Breast epithelium (tissue), 4 donors: Measurements from ENCODE around the gene TBL3. TPM values are rescaled to one million over a fixed set of nuclear protein-coding genes. Genes with fewer than 3 reads are reported as not detected.

Experiments used
- DNase-seq, 2 donors: peaks; one replicate each; pipeline ENCODE4 v3.0.0-alpha.2; 2019; ENCODE audit warnings: low spot score in 2 of 2
- H3K27ac ChIP-seq, 2 donors: fragments of 200-600 bp; sonication (generic) in 1 of 2; one replicate each; pipeline ENCODE4 v1.5.1; 2016 to 2019; ENCODE audit warnings: mild to moderate bottlenecking in 1 of 2
- H3K27me3 ChIP-seq, 2 donors: fragments of 200-600 bp; sonication (generic) in 1 of 2; one replicate each; pipeline versions ENCODE4 v1.5.1 to v1.6.0; 2017 to 2019; ENCODE audit warnings: control low read depth in 1 of 2, mild to moderate bottlenecking in 1 of 2
- H3K36me3 ChIP-seq: fragments of 200-600 bp; one replicate; pipeline ENCODE4 v1.5.1; 2019
- H3K4me1 ChIP-seq, 2 donors: fragments of 200-600 bp; sonication (generic); one replicate each; pipeline ENCODE4 v1.5.1; 2016 to 2019; ENCODE audit warnings: control low read depth in 1 of 2
- H3K4me3 ChIP-seq, 3 donors: fragments of 200-600 bp; sonication (generic); 1 replicate in 2 of 3; 2 replicates in 1 of 3; pipeline ENCODE4 v1.5.1; 2016 to 2019; ENCODE audit warnings: mild to moderate bottlenecking in 3 of 3, moderate library complexity in 2 of 3
- H3K9me3 ChIP-seq, 2 donors: fragments of 200-600 bp; sonication (generic) in 1 of 2; one replicate each; pipeline ENCODE4 v1.5.1; 2016 to 2019; ENCODE audit warnings: control low read depth in 1 of 2
- POLR2A ChIP-seq: fragments of 450-650 bp; IDR thresholded peaks from one replicate; pipeline ENCODE4 v1.6.1; 2016; ENCODE audit warnings: antibody characterized with exemption, mild to moderate bottlenecking, moderate library complexity
- POLR2AphosphoS5 ChIP-seq, 3 donors: sonication (generic); formaldehyde crosslinking; IDR thresholded peaks; one replicate each; pipeline ENCODE4 v1.6.1; 2017; ENCODE audit warnings: antibody characterized with exemption in 3 of 3
- intact Hi-C: fragments of 100-400 bp; cut with DNase I; formaldehyde crosslinking; loops from one replicate; pipeline ENCODE4 v1.15.1; 2023; ENCODE audit warnings: low total_unique reads
- total RNA-seq, 3 donors: library from RNA; depleted of rRNA; stranded (reverse); fragments of >200 nt; gene quantifications; one replicate each; pipeline ENCODE4 v1.1.0, GENCODE V29; 2016
- TF ChIP-seq, protein P1 (sequence below), 3 donors: fragments of 450-650 bp; IDR thresholded peaks; one replicate each; pipeline ENCODE4 v1.5.1; 2016 to 2017; ENCODE audit warnings: antibody characterized with exemption in 3 of 3, mild to moderate bottlenecking in 3 of 3, moderate library complexity in 3 of 3

TBL3 gene
- total RNA-seq, 3 donors from 2014 or later = 32.9 to 42.3 (median 33.1) TPM

DNA sequence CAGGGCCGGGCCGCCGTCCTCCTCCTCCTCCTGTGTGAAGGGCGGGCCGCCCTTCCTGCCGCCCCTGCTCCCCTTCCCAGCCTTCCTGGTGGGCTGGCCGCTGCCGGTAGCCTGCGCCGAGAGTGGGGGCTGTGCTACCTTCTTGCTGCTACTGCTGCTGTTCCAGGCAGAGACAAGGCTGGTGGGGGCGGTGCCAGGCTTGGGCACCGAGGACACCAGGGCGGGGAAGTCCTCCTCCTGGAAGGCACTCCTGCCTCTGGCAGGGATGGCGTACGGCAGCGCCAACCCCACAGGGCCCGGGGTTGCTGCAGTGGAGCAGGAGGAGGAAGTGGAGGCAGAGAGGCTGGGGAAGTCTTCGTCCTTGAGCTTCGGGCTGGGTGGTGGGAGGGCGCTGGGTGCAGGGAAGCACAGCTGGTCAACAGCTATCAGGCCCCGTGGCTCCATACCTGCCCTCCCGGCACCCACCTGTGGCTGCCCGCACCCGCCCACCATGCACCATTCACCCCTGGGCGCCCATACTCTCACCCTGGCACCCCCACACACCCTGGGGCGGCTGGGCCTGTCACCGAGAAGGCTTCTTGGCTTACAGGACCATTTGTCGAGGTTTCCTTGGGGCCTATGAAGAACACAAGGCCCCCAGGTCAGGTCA lies 28.1 kb downstream of the TBL3 start:
- H3K27me3 ChIP-seq = no peaks in the 10 kb centered on the region
- intact Hi-C loops = no loop called here
- H3K4me3 ChIP-seq = no peak overlapping the region
- no peak for DNase-seq
- no peak overlapping the region for H3K27ac ChIP-seq
- H3K9me3 ChIP-seq = no peaks in the 10 kb centered on the region
- TF ChIP-seq POLR2AphosphoS5 (IDR thresholded peaks at IDR 0.05) = no peak
- TF ChIP-seq POLR2A = no peak
- TF ChIP-seq, protein P1, sequence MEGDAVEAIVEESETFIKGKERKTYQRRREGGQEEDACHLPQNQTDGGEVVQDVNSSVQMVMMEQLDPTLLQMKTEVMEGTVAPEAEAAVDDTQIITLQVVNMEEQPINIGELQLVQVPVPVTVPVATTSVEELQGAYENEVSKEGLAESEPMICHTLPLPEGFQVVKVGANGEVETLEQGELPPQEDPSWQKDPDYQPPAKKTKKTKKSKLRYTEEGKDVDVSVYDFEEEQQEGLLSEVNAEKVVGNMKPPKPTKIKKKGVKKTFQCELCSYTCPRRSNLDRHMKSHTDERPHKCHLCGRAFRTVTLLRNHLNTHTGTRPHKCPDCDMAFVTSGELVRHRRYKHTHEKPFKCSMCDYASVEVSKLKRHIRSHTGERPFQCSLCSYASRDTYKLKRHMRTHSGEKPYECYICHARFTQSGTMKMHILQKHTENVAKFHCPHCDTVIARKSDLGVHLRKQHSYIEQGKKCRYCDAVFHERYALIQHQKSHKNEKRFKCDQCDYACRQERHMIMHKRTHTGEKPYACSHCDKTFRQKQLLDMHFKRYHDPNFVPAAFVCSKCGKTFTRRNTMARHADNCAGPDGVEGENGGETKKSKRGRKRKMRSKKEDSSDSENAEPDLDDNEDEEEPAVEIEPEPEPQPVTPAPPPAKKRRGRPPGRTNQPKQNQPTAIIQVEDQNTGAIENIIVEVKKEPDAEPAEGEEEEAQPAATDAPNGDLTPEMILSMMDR (IDR thresholded peaks at IDR 0.05) = no peak
- H3K36me3 ChIP-seq = peaks cover 12% of the 10 kb centered on the region
- peaks cover 4 to 7% of the 10 kb centered on the region in 2 donors for H3K4me1 ChIP-seq

DNA sequence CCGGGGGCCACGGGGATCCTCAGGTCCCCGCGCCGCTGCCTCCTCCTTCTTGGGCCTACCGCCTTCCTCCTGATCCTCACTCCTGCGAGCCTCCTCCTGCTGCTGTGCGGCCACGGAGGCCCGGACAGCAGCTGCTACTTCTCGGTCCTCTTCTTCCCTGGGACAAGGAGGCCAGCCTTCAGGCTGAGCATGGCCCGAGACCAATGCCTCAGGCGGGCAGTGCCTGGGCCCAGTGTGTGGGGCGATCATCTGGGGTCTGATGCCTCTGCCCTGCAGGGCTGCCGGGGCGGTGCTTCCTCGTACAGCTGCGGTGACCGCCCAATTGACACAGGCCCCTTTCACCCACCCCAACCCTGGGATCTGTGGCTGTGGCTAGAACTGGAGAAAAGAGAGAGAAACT lies 29.2 kb downstream of the TBL3 start:
- intact Hi-C loops = no loop called here
- Histone ChIP-seq H3K36me3 (peaks cover 12% of the 10 kb centered on the region), H3K27ac (no peak overlapping the region), H3K4me3 (no peak overlapping the region), H3K9me3 (no peaks in the 10 kb centered on the region), H3K4me1 (peaks cover 4 to 16% of the 10 kb centered on the region in 2 donors), H3K27me3 (no peaks in the 10 kb centered on the region)
- no peak for TF ChIP-seq POLR2AphosphoS5 (IDR thresholded peaks at IDR 0.05)
- TF ChIP-seq, protein P1 (IDR thresholded peaks at IDR 0.05) = no peak
- TF ChIP-seq POLR2A = no peak
- DNase-seq = no peak

DNA sequence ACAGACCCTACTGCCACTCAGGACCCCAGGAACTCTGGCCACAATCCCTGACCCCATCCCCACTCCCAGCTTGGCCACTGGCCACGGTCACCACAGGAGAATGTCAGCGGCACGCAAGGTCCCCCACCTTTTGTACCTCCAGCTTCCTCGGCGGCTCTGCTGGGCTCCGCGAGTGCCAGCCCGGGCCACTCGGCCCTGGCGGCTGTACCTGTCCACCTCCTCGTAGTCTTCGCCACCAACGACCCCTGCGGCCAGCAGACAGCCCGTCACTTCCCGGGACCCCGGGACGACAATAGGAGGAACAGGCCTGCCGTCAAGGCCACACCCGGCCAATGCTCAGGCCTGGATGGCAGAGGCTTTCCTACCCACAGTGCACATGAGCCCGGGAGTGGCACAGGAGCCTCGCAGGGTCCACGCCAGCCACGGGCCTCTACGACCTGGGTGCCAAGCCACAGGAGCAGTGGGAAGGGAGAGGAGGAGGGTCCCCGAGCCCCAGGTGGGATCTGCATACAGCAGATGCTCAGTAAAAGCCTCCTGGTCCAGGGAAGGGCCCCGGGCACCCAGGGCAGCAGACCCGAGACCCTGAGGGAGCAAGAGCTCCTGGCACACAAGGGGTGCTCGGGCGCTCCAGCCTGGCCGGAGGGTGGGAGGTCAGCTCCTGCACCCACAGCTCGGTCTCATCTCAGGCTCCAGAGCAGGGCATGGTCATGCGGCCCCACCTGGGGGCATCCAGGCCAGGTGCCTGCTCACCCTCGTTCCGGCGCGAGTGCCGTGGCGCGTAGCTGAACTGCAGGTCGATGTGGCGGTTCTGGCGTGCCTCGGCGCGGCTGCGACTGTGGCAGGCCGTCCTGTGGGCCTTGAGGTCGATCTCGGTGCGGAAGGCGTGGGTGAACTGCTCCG lies 29.9 kb downstream of the TBL3 start:
- Histone ChIP-seq H3K27me3 (no peaks in the 10 kb centered on the region), H3K4me3 (no peak overlapping the region), H3K9me3 (no peaks in the 10 kb centered on the region), H3K4me1 (peaks cover 4 to 16% of the 10 kb centered on the region in 2 donors), H3K27ac (no peak overlapping the region), H3K36me3 (peaks cover 12% of the 10 kb centered on the region)
- no peak for DNase-seq
- intact Hi-C loops = no loop called here
- TF ChIP-seq, protein P1 (IDR thresholded peaks at IDR 0.05) = no peak
- TF ChIP-seq POLR2AphosphoS5 (IDR thresholded peaks at IDR 0.05) (no peak), POLR2A (no peak)

DNA sequence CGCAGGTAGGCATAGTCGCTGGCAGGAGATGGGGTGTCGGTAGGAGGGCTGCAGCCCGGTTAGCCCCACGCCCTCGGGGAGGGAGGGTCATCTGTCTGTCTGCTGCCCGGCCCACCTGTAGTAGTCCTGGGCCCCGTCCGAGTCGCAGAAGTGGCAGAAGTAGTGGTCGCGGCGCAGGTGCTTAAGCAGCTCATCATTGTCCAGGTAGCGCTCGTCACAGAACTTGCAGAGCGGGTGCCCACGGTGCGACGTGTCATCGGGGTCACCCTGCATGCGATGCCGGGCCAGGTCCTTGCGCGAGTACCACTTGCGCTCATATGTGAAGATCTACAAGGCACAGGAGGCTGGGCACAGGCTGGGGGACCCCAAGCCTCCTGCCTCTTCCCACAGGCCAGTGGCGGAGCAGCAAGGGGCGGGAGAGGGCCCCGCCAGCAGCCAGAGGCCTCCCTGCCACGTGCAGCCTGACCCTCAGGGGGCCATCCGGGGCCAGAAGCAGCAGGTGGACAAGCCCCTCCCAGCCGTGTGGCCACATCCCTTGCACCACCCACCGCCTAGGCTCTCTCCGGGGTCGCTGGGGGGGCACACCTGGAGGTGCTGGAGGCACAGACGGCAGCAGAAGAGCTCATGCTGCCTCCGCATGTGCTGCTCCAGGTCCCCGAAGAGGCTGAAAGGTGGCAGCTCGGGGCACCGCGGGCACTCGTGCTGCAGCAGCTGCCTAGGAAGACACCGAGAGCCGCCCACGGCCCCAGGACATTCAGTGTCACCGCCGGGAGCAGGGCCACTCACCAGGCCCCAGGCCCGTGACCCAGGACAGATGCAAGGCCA lies 30.8 kb downstream of the TBL3 start:
- Histone ChIP-seq H3K36me3 (peaks cover 12% of the 10 kb centered on the region), H3K27me3 (no peaks in the 10 kb centered on the region)

More for the DNA sequence above, 30.8 kb downstream of the TBL3 start:
- TF ChIP-seq POLR2AphosphoS5 (IDR thresholded peaks at IDR 0.05) (no peak), POLR2A (no peak)
- TF ChIP-seq, protein P1 (IDR thresholded peaks at IDR 0.05) = no peak
- no peaks in the 10 kb centered on the region for H3K9me3 ChIP-seq
- DNase-seq = no peak
- peaks cover 6 to 25% of the 10 kb centered on the region in 2 donors for H3K4me1 ChIP-seq
- no peak overlapping the region for H3K27ac ChIP-seq
- no peak overlapping the region for H3K4me3 ChIP-seq
- intact Hi-C loops = no loop called here
